ENCODE results near the gene PNLIPRP3. TPM values are rescaled to one million over a fixed set of nuclear protein-coding genes. Genes with fewer than 3 reads are reported as not detected.

Gene PNLIPRP3
- total and polyA plus RNA-seq, 12 donors: 0.11 to 0.14 (median 0.11) TPM; not detected in 9

- no peak for TF ChIP-seq CTCF (IDR thresholded peaks at IDR 0.05)
- TF ChIP-seq POLR2A (IDR thresholded peaks at IDR 0.05): no peak
Measured at GRCh38 chr10:116395223-116395985, 32.2 kb upstream of the PNLIPRP3 start.

GRCh38 chr10:116398224-116398623 is 29.4 kb upstream of the PNLIPRP3 start:
- Histone ChIP-seq H3K36me3 (replicated peaks in 1 of 2) (no peaks in the 10 kb centered on the region), H3K27ac (no peak overlapping the region), H3K27me3 (no peaks in the 10 kb centered on the region), H3K9me3 (replicated peaks in 1 of 3) (no peaks in the 10 kb centered on the region), H3K4me3 (no peak overlapping the region), H3K4me1 (replicated peaks in 1 of 2) (no peaks in the 10 kb centered on the region)
- WGBS, 4 donors: 58 to 62% (median 61%) methylated on average over 5 of the region's 5 CpGs
- no peak for DNase-seq
- TF ChIP-seq POLR2A (IDR thresholded peaks at IDR 0.05): no peak
- TF ChIP-seq CTCF (IDR thresholded peaks at IDR 0.05): no peak
- intact Hi-C loops (cut with DNase I): no loop called here

More at GRCh38 chr10:116395223-116395985, 32.2 kb upstream of the PNLIPRP3 start:
- H3K4me3 ChIP-seq: no peak overlapping the region
- H3K27me3 ChIP-seq: no peaks in the 10 kb centered on the region
- no peak overlapping the region for H3K27ac ChIP-seq
- intact Hi-C loops (cut with DNase I): no loop called here
- H3K36me3 ChIP-seq (replicated peaks in 1 of 2): no peaks in the 10 kb centered on the region
- no peaks in the 10 kb centered on the region for H3K4me1 ChIP-seq (replicated peaks in 1 of 2)
- WGBS, 4 donors: 79 to 86% (median 83%) methylated on average over 13 of the region's 13 CpGs
- DNase-seq: no peak
- no peaks in the 10 kb centered on the region for H3K9me3 ChIP-seq (replicated peaks in 1 of 3)

- no peaks in the 10 kb centered on the region for H3K9me3 ChIP-seq (replicated peaks in 1 of 3)
- no peaks in the 10 kb centered on the region for H3K27me3 ChIP-seq
- H3K36me3 ChIP-seq (replicated peaks in 1 of 2): no peaks in the 10 kb centered on the region
- no peak for TF ChIP-seq CTCF (IDR thresholded peaks at IDR 0.05)
- no peak for TF ChIP-seq POLR2A (IDR thresholded peaks at IDR 0.05)
- DNase-seq: no peak
- no peaks in the 10 kb centered on the region for H3K4me1 ChIP-seq (replicated peaks in 1 of 2)
- H3K4me3 ChIP-seq: no peak overlapping the region
- no peak overlapping the region for H3K27ac ChIP-seq
- intact Hi-C loops (cut with DNase I): no loop called here
- 90 to 96% (median 93%) methylated on average over 3 of the region's 3 CpGs for WGBS, 4 donors
Measured at GRCh38 chr10:116402858-116403257, 24.8 kb upstream of the PNLIPRP3 start.

- no peak overlapping the region for H3K27ac ChIP-seq
- DNase-seq: no peak
- no peaks in the 10 kb centered on the region for H3K27me3 ChIP-seq
- no peak overlapping the region for H3K4me3 ChIP-seq
- no peaks in the 10 kb centered on the region for H3K4me1 ChIP-seq (replicated peaks in 1 of 2)
- H3K9me3 ChIP-seq (replicated peaks in 1 of 3): no peaks in the 10 kb centered on the region
- H3K36me3 ChIP-seq (replicated peaks in 1 of 2): no peaks in the 10 kb centered on the region
- 73 to 77% (median 74%) methylated on average over 6 of the region's 6 CpGs for WGBS, 4 donors
- TF ChIP-seq CTCF (IDR thresholded peaks at IDR 0.05) (no peak), POLR2A (IDR thresholded peaks at IDR 0.05) (no peak)
- intact Hi-C loops (cut with DNase I): no loop called here
Measured at GRCh38 chr10:116403740-116404250, 23.9 kb upstream of the PNLIPRP3 start.

Data from adrenal gland (tissue), 12 donors.